HL-60 (cell line): ENCODE data around the gene CDC5L.

Experiments used
- POLR2AphosphoS5 ChIP-seq: IDR thresholded peaks from 2 replicates; pipeline ENCODE4 v1.6.1; 2012; ENCODE audit warnings: low read depth
- TF ChIP-seq, protein P1 (sequence below): IDR thresholded peaks from one replicate; pipeline ENCODE4 v1.5.1; 2011; ENCODE audit warnings: low read length, control low read depth, inconsistent platforms; ENCODE audit not compliant: insufficient read depth

- TF ChIP-seq, protein P1, sequence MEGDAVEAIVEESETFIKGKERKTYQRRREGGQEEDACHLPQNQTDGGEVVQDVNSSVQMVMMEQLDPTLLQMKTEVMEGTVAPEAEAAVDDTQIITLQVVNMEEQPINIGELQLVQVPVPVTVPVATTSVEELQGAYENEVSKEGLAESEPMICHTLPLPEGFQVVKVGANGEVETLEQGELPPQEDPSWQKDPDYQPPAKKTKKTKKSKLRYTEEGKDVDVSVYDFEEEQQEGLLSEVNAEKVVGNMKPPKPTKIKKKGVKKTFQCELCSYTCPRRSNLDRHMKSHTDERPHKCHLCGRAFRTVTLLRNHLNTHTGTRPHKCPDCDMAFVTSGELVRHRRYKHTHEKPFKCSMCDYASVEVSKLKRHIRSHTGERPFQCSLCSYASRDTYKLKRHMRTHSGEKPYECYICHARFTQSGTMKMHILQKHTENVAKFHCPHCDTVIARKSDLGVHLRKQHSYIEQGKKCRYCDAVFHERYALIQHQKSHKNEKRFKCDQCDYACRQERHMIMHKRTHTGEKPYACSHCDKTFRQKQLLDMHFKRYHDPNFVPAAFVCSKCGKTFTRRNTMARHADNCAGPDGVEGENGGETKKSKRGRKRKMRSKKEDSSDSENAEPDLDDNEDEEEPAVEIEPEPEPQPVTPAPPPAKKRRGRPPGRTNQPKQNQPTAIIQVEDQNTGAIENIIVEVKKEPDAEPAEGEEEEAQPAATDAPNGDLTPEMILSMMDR, result no peak
- no peak for TF ChIP-seq POLR2AphosphoS5
Observed at GRCh38 chr6:44439270-44440045, 52.0 kb downstream of the CDC5L start.
